ENCODE data around the gene GABARAPL1.
"Not testable (repeated sequence)": the region's sequence is repeated elsewhere in the genome, so short reads cannot be mapped to it uniquely, and the experiment has no call there.

The GABARAPL1 gene

DNA sequence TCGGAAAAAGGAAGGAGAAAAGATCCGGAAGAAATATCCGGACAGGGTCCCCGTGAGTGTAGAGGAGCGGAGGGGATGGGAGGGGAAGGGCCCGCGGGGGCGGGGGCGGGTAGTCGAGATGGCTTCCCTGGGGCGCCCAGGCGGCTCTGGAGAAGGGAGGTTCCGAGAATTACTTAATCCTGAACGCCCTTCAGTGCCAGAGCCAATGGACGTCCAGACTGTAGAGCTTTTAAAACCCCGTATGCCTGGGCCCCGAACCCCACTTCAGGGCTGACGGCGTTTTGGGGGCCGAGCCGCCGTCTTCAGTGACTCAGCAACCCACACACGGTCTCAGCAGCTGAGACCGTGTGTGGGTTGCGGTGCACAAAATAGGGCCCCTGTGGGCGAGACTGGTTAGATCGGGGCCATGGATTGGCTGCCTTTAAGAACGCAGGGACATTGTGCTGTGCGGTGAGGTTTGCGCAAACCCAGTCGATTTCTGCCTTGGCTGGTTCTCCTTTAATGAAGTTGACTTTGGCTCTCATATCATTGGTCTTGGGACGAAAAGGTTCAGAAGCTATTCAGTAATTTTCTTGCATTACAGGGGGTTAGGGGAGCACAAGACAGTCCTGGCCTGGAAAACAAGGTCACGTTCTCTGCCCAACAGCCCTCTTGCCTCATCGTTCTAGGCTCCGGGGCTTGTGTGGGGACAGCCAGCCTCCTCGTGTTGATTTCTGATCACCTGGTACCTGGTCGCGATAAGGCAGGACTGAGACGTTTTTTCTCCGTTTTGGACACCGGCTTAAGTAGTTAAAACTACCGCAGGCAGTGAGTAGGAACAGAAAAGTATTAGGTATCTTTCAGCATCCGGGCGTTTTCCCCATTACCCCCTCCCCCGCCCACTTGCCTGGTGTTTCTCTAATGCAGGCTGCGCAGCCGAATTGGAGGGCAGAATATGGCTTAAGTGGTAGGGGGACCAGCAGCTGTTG lies 775 bp downstream of the GABARAPL1 start:
- TF ChIP-seq, protein P1, sequence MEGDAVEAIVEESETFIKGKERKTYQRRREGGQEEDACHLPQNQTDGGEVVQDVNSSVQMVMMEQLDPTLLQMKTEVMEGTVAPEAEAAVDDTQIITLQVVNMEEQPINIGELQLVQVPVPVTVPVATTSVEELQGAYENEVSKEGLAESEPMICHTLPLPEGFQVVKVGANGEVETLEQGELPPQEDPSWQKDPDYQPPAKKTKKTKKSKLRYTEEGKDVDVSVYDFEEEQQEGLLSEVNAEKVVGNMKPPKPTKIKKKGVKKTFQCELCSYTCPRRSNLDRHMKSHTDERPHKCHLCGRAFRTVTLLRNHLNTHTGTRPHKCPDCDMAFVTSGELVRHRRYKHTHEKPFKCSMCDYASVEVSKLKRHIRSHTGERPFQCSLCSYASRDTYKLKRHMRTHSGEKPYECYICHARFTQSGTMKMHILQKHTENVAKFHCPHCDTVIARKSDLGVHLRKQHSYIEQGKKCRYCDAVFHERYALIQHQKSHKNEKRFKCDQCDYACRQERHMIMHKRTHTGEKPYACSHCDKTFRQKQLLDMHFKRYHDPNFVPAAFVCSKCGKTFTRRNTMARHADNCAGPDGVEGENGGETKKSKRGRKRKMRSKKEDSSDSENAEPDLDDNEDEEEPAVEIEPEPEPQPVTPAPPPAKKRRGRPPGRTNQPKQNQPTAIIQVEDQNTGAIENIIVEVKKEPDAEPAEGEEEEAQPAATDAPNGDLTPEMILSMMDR (IDR thresholded peaks at IDR 0.05), result no peak
- H3K4me3 ChIP-seq, result peak overlapping the region; percentile 84
- peak; percentile 93 for DNase-seq (ENCODE audit: low spot score)
- peak overlapping the region; percentile 99 for H3K27ac ChIP-seq

DNA sequence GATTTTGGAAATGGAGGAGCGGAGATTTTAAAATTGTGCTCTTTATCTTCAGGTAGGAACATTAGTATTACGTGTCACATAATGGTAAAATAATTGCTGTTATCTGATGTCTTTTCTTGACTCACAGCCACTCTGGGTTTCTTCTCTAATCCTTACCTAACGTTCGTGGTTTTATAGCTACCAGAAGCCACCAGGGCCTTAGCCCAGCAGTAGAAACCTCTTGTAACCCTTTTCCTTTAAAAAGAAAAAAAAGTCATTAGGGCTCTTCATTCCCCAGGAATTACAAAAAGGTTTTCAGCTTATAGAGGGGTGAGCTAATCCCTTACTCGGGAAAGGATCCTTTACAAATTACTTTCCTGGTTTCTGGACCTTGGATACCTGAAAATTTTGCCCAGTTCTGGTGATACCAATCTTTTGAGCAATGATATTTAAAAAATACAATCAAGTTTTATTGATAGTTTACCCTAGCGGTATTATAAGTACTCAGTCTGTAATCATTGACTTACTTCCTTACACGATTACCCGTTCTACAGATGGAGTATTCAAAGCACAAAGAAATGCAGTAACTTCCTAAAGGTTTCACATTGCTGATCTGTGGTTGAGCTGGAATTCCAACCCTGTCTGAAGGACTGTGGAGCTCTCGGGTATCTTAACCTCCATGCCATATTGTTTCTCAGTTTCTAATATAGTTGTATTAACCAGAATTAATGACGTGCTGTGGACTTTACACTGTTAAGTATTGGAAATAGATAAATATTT lies 1.6 kb downstream of the GABARAPL1 start:
- TF ChIP-seq, protein P1 (IDR thresholded peaks at IDR 0.05), result no peak
- no peak for DNase-seq (ENCODE audit: low spot score)
- Histone ChIP-seq H3K27ac (peak overlapping the region; percentile 99), H3K4me3 (peak overlapping the region; percentile 84)

GRCh38 chr12:10214895-10215267 lies 2.2 kb downstream of the GABARAPL1 start:
- Histone ChIP-seq H3K27ac (peak overlapping the region; percentile 99), H3K4me3 (peak overlapping the region; percentile 84)
- TF ChIP-seq, protein P1 (IDR thresholded peaks at IDR 0.05), result no peak
- no peak for DNase-seq (ENCODE audit: low spot score)

DNA sequence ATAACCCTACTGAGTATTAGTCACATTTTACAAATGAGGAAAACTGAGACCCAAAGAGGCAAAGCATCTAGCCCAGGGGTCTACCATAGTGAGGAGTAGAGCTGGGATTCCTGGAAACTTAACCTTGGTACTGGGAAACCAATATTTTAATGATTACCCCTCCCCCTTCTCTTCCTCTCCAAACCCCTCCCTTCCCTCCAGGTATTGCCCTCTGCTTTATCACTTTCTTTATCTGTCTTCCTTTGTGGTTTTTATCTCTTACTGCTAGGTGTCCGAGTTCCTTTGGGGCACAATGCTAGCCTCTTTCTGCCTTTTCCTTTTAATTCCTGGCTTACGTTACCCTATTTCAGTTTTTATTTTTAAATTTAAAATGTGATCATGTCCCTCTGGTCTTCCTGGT lies 2.8 kb downstream of the GABARAPL1 start:
- DNase-seq (ENCODE audit: low spot score), result no peak
- Histone ChIP-seq H3K4me3 (peak overlapping the region; percentile 84), H3K27ac (peak overlapping the region; percentile 99)
- TF ChIP-seq, protein P1 (IDR thresholded peaks at IDR 0.05), result no peak

GRCh38 chr12:10215946-10216345 lies 3.3 kb downstream of the GABARAPL1 start:
- H3K27ac ChIP-seq, result peak overlapping the region in 1 of 2 donors; percentile 14
- not testable (repeated sequence) for DNase-seq (ENCODE audit: low spot score); H3K4me3 ChIP-seq

- DNase-seq (ENCODE audit: low spot score), result no peak
- Histone ChIP-seq H3K4me3 (no peak overlapping the region), H3K27ac (peak overlapping the region in 1 of 2 donors; percentile 8)
- TF ChIP-seq, protein P1 (IDR thresholded peaks at IDR 0.05), result no peak
These were observed 5.3 kb downstream of the GABARAPL1 start for GRCh38 chr12:10218021-10218420.

DNA sequence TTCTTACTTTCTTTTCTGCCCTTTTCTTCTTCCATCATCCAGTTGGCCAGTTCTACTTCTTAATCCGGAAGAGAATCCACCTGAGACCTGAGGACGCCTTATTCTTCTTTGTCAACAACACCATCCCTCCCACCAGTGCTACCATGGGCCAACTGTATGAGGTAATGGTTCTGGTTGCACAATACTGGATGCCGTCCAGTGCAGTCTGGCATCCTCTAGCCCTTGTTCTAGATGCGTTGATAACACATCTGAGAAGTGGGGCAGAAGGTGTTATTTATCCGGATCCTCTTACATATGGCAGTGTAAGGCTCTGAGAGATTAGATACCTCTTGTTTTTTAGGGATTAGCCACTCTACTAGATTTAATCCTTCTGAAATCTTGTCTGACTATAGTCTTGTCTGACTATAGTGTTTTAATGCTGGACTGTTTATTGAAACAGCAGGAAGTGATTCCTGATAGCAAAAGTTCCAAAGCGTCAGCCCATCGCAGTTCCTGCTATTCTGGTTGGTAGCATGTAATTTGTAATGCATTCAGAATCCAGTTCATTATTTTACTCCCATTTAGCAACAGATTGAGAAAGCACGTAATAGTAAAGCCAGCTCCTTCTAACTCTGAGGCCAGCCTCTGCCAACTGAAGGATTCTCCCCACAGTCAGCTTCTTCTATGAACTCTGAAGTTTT lies 7.9 kb downstream of the GABARAPL1 start:
- Histone ChIP-seq H3K4me3 (peak overlapping the region; percentile 18), H3K27ac (peak overlapping the region; percentile 62 to 83)
- no peak for DNase-seq (ENCODE audit: low spot score)
- TF ChIP-seq, protein P1 (IDR thresholded peaks at IDR 0.05), result no peak
